MCF 10A (cell line): ENCODE data around the gene SLC6A17. TPM values are rescaled to one million over a fixed set of nuclear protein-coding genes. Genes with fewer than 3 reads are reported as not detected.

Source experiments
- BruUV-seq: library from RNA; stranded (reverse); fragments of 400-500 nt; replicated peaks from 2 replicates; lab custom pipeline; 2021; lab: Mats Ljungman, UMichigan
- CTCF ChIA-PET: fragments of 300-600 bp; sonication (Branson Sonifier 250); formaldehyde crosslinking; extraction: SDS; loops from one replicate; lab custom pipeline; 2021; ENCODE audit warnings: antibody characterized with exemption, inconsistent platforms; lab: Yijun Ruan, JAX
- POLR2A ChIA-PET: fragments of 300-600, 350-650 bp; sonication (Branson Sonifier 250); formaldehyde crosslinking; extraction: SDS; loops from one replicate; lab custom pipeline; 2020; ENCODE audit warnings: antibody characterized with exemption, inconsistent platforms; lab: Yijun Ruan, JAX
- DNase-seq: peaks from one replicate; pipeline ENCODE4 v3.0.0-alpha.2; 2018; ENCODE audit not compliant: unreplicated experiment
- H3K27ac Mint-ChIP-seq: one replicate; pipeline ENCODE4 v1.8.0; 2022; ENCODE audit warnings: mild to moderate bottlenecking, low read depth, mixed read lengths; ENCODE audit not compliant: unreplicated experiment
- H3K27me3 Mint-ChIP-seq: one replicate; pipeline ENCODE4 v1.8.0; 2022; ENCODE audit warnings: mixed read lengths; ENCODE audit not compliant: insufficient read depth, unreplicated experiment
- H3K36me3 Mint-ChIP-seq: one replicate; pipeline ENCODE4 v1.8.0; 2022; ENCODE audit warnings: mild to moderate bottlenecking, moderate library complexity, mixed read lengths; ENCODE audit not compliant: insufficient read depth, unreplicated experiment
- H3K4me1 Mint-ChIP-seq: one replicate; pipeline ENCODE4 v1.8.0; 2022; ENCODE audit warnings: mixed read lengths; ENCODE audit not compliant: insufficient read depth, unreplicated experiment
- H3K4me3 Mint-ChIP-seq: one replicate; pipeline ENCODE4 v1.8.0; 2022; ENCODE audit warnings: mild to moderate bottlenecking, moderate library complexity, mixed read lengths; ENCODE audit not compliant: unreplicated experiment
- H3K9me3 Mint-ChIP-seq: one replicate; pipeline ENCODE4 v1.8.0; 2022; ENCODE audit warnings: mixed read lengths; ENCODE audit not compliant: unreplicated experiment
- CTCF ChIP-seq: fragments of 200-600 bp; IDR thresholded peaks from one replicate; pipeline ENCODE4 v1.8.0; 2022; ENCODE audit warnings: antibody characterized with exemption, mild to moderate bottlenecking; ENCODE audit not compliant: unreplicated experiment
- intact Hi-C: fragments of 100-400 bp; cut with micrococcal nuclease; formaldehyde crosslinking; loops from 2 replicates; pipeline ENCODE4 v1.14.1; 2022
- total RNA-seq: library from RNA; stranded (reverse); gene quantifications from 2 replicates; pipeline ENCODE4 v1.2.3, GENCODE V29; 2022

The SLC6A17 gene
- total RNA-seq, 1 experiment from 2014 or later, result not detected

DNA sequence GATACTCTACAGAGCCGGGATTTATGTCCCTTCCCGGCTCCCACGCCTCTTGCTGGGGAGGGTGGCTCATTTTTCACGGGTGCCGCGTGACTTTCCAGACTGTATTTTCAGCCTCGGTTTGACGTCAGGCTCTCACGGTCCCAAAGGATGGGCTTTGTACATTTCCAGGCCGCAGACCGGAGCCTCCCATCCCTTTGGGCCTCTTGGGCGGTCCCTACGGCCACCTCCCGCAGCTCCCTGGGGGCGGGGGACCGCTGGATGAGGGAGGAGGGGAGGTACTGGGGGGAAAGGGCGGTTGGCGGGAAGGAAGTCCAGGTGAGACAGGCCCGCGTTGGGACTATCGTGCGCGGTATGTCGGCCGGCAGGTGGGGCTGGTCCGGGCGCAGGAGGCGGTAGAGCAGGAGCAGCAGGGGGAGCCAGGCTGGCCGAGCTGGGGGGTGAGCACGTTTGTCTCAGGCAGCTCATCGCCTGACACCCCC lies 20.1 kb upstream of the SLC6A17 start:
- H3K4me1 Mint-ChIP-seq, result no peaks in the 10 kb centered on the region
- H3K36me3 Mint-ChIP-seq, result no peaks in the 10 kb centered on the region
- BruUV-seq, result no TSS peak
- no peak for TF ChIP-seq CTCF
- no peak for DNase-seq
- intact Hi-C loops, result no loop called here
- peaks cover 41% of the 10 kb centered on the region for H3K27me3 Mint-ChIP-seq
- no peak overlapping the region for H3K4me3 Mint-ChIP-seq
- H3K27ac Mint-ChIP-seq, result no peak overlapping the region
- POLR2A ChIA-PET, result no interaction called here
- no peaks in the 10 kb centered on the region for H3K9me3 Mint-ChIP-seq
- CTCF ChIA-PET, result no interaction called here

DNA sequence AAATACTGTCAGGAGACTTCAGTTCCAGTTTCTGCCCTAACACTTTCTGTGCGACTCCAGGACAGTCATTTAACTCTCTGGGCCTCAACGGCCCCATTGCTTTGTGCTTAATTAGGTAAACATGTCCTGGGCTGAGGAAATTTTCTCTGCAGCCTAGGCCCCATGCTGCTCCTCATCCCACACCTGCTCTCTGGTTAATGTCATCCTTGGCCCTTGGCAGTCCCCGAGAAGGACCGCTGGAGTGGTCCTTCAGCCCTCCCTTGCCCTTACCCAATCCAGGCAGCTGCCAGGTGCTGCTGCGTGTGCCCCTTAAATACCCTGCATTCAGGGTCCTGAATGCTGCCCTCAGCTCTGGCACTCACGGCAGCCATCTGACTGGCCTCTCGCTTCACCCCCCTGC lies 19.3 kb upstream of the SLC6A17 start:
- ChIA-PET CTCF (no interaction called here), POLR2A (no interaction called here)
- Mint-ChIP-seq H3K4me3 (no peak overlapping the region), H3K9me3 (no peaks in the 10 kb centered on the region), H3K36me3 (no peaks in the 10 kb centered on the region), H3K27ac (no peak overlapping the region), H3K4me1 (no peaks in the 10 kb centered on the region), H3K27me3 (peaks cover 47% of the 10 kb centered on the region)
- DNase-seq, result no peak
- no peak for TF ChIP-seq CTCF
- no TSS peak for BruUV-seq
- intact Hi-C loops, result no loop called here

DNA sequence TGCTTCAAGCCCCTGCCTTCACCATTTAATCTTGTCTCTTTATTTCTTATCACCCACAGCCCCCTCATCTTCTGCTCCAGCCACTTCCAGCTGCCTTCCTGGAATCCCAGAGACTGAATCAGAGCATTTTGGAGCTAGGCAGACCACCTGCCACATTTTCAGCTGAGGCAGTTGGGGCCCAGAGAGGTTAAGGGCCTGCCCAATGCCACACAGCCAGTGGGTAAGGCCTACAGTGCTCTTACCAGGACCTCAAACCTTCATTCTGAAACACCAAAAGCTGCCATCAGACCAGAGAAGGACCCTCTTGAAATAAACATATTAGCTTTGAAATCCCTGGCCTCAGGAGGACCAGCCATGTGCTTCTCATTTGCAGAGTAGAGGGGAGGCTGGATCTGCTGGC lies 17.6 kb upstream of the SLC6A17 start:
- H3K9me3 Mint-ChIP-seq, result no peaks in the 10 kb centered on the region
- peaks cover 62% of the 10 kb centered on the region for H3K27me3 Mint-ChIP-seq
- ChIA-PET POLR2A (no interaction called here), CTCF (interaction anchor here (0.6 to 1.1 kb wide), 4 partner anchors 9 to 76 kb away, joined by 3 to 4 read pairs (median 3); no protein-coding TSS in a partner anchor)
- DNase-seq, result no peak
- H3K36me3 Mint-ChIP-seq, result no peaks in the 10 kb centered on the region
- no peak overlapping the region for H3K27ac Mint-ChIP-seq
- H3K4me1 Mint-ChIP-seq, result no peaks in the 10 kb centered on the region
- BruUV-seq, result no TSS peak
- intact Hi-C loops, result no loop called here
- no peak for TF ChIP-seq CTCF
- no peak overlapping the region for H3K4me3 Mint-ChIP-seq

- no peak overlapping the region for H3K27ac Mint-ChIP-seq
- DNase-seq, result no peak
- no peaks in the 10 kb centered on the region for H3K4me1 Mint-ChIP-seq
- intact Hi-C loops, result no loop called here
- no peak for TF ChIP-seq CTCF
- H3K27me3 Mint-ChIP-seq, result peaks cover 62% of the 10 kb centered on the region
- CTCF ChIA-PET, result interaction anchor here (0.6 to 4.0 kb wide), 4 partner anchors 27 to 344 kb away, joined by 3 to 13 read pairs (median 4); no protein-coding TSS in a partner anchor
- POLR2A ChIA-PET, result no interaction called here
- H3K9me3 Mint-ChIP-seq, result no peaks in the 10 kb centered on the region
- no peaks in the 10 kb centered on the region for H3K36me3 Mint-ChIP-seq
- H3K4me3 Mint-ChIP-seq, result no peak overlapping the region
- BruUV-seq, result no TSS peak
Measured at GRCh38 chr1:110133436-110133835, 16.9 kb upstream of the SLC6A17 start.
